ENCODE data around the gene DLG5. TPM values are rescaled to one million over a fixed set of nuclear protein-coding genes. Genes with fewer than 3 reads are reported as not detected.

The DLG5 gene
- total RNA-seq, 1 experiment from 2014 or later: 81.7 TPM

GRCh38 chr10:77812741-77813140 lies 113.8 kb downstream of the DLG5 start:
- Histone ChIP-seq H2AFZ (no peak overlapping the region), H3K27me3 (ENCODE audit: insufficient read depth, low read depth) (no peaks in the 10 kb centered on the region), H3K36me3 (ENCODE audit: low read depth) (peaks cover 21% of the 10 kb centered on the region; the same call in 1 of the 2 replicates), H3K27ac (no peak overlapping the region), H3F3A (ENCODE audit: insufficient read depth, low read depth) (no peaks in the 10 kb centered on the region), H3K9me3 (ENCODE audit: insufficient read depth, low read depth) (no peaks in the 10 kb centered on the region), H3K4me1 (replicated peaks; ENCODE audit: insufficient read depth) (no peaks in the 10 kb centered on the region), H3K4me2 (no peak overlapping the region), H3K79me2 (ENCODE audit: low read depth) (no peaks in the 10 kb centered on the region), H4K20me1 (ENCODE audit: insufficient read depth) (no peaks in the 10 kb centered on the region; the same call in 1 of the 2 replicates), H3K4me3 (no peak overlapping the region), H3K9me2 (ENCODE audit: insufficient read depth) (no peaks in the 10 kb centered on the region)
- BruUV-seq (replicated peaks): no TSS peak
- POLR2A ChIA-PET (ENCODE audit: unreplicated experiment): no interaction called here
- DNase-seq: no peak
- CTCF ChIA-PET: no interaction called here
- TF ChIP-seq EZH2 (IDR thresholded peaks at IDR 0.05; ENCODE audit: low read depth): no peak
- TF ChIP-seq, protein P1, sequence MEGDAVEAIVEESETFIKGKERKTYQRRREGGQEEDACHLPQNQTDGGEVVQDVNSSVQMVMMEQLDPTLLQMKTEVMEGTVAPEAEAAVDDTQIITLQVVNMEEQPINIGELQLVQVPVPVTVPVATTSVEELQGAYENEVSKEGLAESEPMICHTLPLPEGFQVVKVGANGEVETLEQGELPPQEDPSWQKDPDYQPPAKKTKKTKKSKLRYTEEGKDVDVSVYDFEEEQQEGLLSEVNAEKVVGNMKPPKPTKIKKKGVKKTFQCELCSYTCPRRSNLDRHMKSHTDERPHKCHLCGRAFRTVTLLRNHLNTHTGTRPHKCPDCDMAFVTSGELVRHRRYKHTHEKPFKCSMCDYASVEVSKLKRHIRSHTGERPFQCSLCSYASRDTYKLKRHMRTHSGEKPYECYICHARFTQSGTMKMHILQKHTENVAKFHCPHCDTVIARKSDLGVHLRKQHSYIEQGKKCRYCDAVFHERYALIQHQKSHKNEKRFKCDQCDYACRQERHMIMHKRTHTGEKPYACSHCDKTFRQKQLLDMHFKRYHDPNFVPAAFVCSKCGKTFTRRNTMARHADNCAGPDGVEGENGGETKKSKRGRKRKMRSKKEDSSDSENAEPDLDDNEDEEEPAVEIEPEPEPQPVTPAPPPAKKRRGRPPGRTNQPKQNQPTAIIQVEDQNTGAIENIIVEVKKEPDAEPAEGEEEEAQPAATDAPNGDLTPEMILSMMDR (conservative IDR thresholded peaks at IDR 0.05): no peak
- intact Hi-C loops (cut with micrococcal nuclease; ENCODE audit: unreplicated experiment): no loop called here

DNA sequence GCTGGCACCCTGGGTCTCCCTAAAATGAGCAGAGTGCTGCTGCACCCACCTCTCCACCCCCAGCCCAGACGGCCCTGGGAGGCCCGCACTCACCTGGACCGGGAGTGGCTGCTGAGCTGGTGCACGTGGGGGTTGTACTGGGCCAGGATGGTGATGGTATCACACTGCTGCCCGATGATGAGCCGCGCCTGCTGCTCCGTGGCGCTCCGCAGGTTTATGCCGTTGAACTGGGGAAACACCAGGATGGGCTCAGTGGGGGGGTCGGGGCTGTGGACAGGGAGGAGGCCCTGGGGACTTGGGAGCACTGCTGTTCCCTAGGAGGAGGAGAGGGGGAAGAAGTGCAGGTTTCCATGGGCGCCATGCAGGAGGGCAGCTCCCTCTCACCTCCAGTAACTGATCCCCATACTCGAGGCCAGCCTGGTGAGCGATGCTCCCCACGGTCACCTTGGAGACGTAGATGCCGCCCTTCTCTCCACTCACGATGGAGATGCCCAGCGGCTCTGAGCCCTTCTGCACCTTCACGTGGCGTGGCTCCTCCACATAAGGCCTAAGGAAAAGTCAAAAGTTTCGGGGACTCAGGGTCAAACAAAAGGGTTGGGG lies 114.6 kb downstream of the DLG5 start:
- no peaks in the 10 kb centered on the region for H3K79me2 ChIP-seq (ENCODE audit: low read depth)
- no peaks in the 10 kb centered on the region for H3F3A ChIP-seq (ENCODE audit: insufficient read depth, low read depth)
- no peak overlapping the region for H3K27ac ChIP-seq
- ChIA-PET POLR2A (ENCODE audit: unreplicated experiment) (no interaction called here), CTCF (no interaction called here)
- no peaks in the 10 kb centered on the region for H3K27me3 ChIP-seq (ENCODE audit: insufficient read depth, low read depth)
- no peak overlapping the region for H3K4me3 ChIP-seq
- no peak for DNase-seq
- intact Hi-C loops (cut with micrococcal nuclease; ENCODE audit: unreplicated experiment): no loop called here
- H3K36me3 ChIP-seq (ENCODE audit: low read depth): peaks cover 19% of the 10 kb centered on the region; the same call in 1 of the 2 replicates
- no TSS peak for BruUV-seq (replicated peaks)
- TF ChIP-seq, protein P1 (conservative IDR thresholded peaks at IDR 0.05): no peak
- TF ChIP-seq EZH2 (IDR thresholded peaks at IDR 0.05; ENCODE audit: low read depth): no peak
- H2AFZ ChIP-seq: no peak overlapping the region
- no peaks in the 10 kb centered on the region for H4K20me1 ChIP-seq (ENCODE audit: insufficient read depth)
- H3K9me3 ChIP-seq (ENCODE audit: insufficient read depth, low read depth): no peaks in the 10 kb centered on the region
- H3K4me2 ChIP-seq: no peak overlapping the region
- H3K4me1 ChIP-seq (replicated peaks; ENCODE audit: insufficient read depth): no peaks in the 10 kb centered on the region
- H3K9me2 ChIP-seq (ENCODE audit: insufficient read depth): no peaks in the 10 kb centered on the region

DNA sequence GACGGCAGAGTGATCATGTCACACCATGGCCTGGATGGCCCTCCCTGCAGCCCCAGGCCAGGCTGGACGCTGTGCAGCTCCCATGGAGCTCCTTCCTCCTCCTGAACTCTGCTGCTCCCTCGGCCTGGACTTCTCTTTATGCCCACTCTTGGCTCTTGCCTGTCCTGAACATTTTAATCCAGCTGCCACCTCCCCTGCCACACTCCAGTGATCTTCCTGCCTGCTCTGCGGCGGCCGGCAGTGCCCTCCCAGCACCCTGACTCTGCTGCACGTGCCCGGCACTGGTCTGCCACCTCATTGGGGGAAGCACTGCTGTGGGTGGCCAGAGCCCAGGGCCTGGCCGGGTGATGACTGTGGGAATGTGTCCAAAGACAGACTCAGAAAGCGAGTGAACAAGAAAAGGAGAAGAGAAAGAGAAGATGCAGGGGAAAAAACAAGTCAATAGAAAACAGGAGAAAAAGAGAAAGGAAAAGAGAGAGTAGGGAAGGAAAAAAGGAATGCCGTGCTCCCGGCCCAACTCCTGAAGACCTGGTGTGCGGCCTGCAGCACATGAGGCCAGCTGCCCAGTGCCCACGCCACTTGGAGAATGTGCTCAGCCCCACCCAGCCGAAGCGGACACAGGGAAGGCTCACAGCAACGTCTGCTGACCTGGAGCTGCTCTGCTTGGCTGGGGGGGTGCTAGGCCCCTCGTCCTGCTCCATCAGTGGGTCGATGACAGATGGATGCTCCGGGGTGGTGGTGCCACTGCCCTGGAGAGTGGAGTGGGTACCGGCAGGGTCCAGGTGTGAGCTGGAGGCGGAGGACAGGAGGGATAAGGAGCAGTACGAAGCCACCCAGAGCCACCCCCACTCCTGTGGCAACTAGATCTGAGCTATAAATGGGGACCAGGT lies 115.9 kb downstream of the DLG5 start:
- no peak overlapping the region for H3K4me2 ChIP-seq
- no peak for DNase-seq
- no peak overlapping the region for H3K27ac ChIP-seq
- H3K79me2 ChIP-seq (ENCODE audit: low read depth): no peaks in the 10 kb centered on the region
- POLR2A ChIA-PET (ENCODE audit: unreplicated experiment): no interaction called here
- H3K36me3 ChIP-seq (ENCODE audit: low read depth): peaks cover 19% of the 10 kb centered on the region; the same call in 1 of the 2 replicates
- H3K27me3 ChIP-seq (ENCODE audit: insufficient read depth, low read depth): no peaks in the 10 kb centered on the region
- H3K4me1 ChIP-seq (replicated peaks; ENCODE audit: insufficient read depth): no peaks in the 10 kb centered on the region
- no peaks in the 10 kb centered on the region for H3F3A ChIP-seq (ENCODE audit: insufficient read depth, low read depth)
- no peak overlapping the region for H3K4me3 ChIP-seq
- TF ChIP-seq EZH2 (IDR thresholded peaks at IDR 0.05; ENCODE audit: low read depth): no peak
- TF ChIP-seq, protein P1 (conservative IDR thresholded peaks at IDR 0.05): no peak
- H3K9me2 ChIP-seq (ENCODE audit: insufficient read depth): no peaks in the 10 kb centered on the region
- intact Hi-C loops (cut with micrococcal nuclease; ENCODE audit: unreplicated experiment): no loop called here
- CTCF ChIA-PET: no interaction called here
- no TSS peak for BruUV-seq (replicated peaks)
- H4K20me1 ChIP-seq (ENCODE audit: insufficient read depth): no peaks in the 10 kb centered on the region
- H2AFZ ChIP-seq: no peak overlapping the region
- H3K9me3 ChIP-seq (ENCODE audit: insufficient read depth, low read depth): no peaks in the 10 kb centered on the region

All from PC-9 (cell line).